Gastroesophageal sphincter (tissue), 3 donors: ENCODE measurements around the gene DNM3.

Experiments
- CTCF ChIP-seq, 4 experiments: fragments of 200-600 bp in 2 of 4; fragments of 450-650 bp in 2 of 4; sonication (generic) in 1 of 4; IDR thresholded peaks; one replicate each; pipeline ENCODE4 v1.5.1; 2017 to 2019; ENCODE audit warnings: antibody characterized with exemption in 4 of 4, mild to moderate bottlenecking in 2 of 4, moderate library complexity in 2 of 4
- POLR2A ChIP-seq, 2 donors: fragments of 450-650 bp; IDR thresholded peaks; one replicate each; pipeline ENCODE4 v1.6.1; 2017; ENCODE audit warnings: antibody characterized with exemption in 2 of 2, mild to moderate bottlenecking in 2 of 2, moderate library complexity in 1 of 2
- POLR2AphosphoS5 ChIP-seq: sonication (generic); formaldehyde crosslinking; IDR thresholded peaks from one replicate; pipeline ENCODE4 v1.6.1; 2017; ENCODE audit warnings: antibody characterized with exemption

DNA sequence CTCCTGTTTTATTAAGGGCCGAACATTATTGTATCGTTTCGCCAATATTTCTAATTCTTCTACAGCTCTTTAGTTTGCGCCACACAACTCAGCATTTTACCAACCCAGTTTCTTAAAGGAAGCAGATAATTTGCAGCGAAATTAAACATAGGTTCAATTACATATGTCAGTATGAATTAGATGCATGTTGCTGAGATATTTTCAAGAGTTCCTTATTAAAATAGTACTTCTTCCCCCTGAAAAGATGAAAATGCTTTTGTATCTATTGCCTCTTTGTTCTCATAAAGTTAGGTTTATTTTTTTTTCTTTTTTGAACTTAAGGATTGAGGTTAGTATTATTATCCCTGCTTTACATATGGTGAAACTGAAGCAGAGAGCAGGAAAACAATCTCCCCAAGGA is 395.7 kb downstream of the DNM3 start:
- TF ChIP-seq CTCF (IDR thresholded peaks at IDR 0.05) = no peak
- no peak for TF ChIP-seq POLR2AphosphoS5
- TF ChIP-seq POLR2A (IDR thresholded peaks at IDR 0.05) = no peak
